ENCODE data around the gene CFAP99. TPM values are rescaled to one million over a fixed set of nuclear protein-coding genes. Genes with fewer than 3 reads are reported as not detected.

CFAP99 gene
- total RNA-seq, 1 donor from 2014 or later, result 0.17 TPM

DNA sequence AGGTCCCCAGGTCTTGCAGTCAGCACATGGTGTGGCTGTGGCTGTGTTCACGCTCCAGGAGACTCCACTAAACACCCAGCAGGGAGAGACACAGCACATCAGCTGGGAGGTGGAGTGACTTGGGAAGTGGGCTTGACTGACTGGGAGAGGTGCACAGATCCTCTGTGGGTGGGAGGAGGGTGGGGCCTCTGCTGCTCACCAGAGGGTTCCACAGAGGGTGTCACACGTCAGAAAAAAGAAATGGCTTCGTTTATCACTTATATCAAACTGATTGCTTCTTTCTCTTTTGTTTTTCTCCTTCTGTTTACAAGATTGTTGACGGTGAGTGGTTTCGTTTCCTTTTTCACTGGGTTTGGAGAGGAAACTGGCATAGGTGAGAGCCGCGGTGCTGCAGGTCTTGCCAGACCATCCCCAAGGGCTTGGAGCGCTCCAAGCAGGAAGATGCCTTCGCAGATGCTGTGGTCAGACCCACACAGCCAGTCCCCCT, 92.9 kb downstream of the CFAP99 start:
- no peak for DNase-seq

Other genes starting within 250 kb of the CFAP99 start
- gene HAUS3, start 176.8 kb upstream of the CFAP99 start, total RNA-seq, result 14.0 and 15.8 TPM in 2 replicates
- 2.7 and 5.8 TPM in 2 replicates for gene POLN, start 176.8 kb upstream of the CFAP99 start, total RNA-seq
- 92.1 and 94.1 TPM in 2 replicates for gene MXD4, start 156.8 kb upstream of the CFAP99 start, total RNA-seq
- gene ZFYVE28, start 310 bp upstream of the CFAP99 start, total RNA-seq, result 7.5 and 8.6 TPM in 2 replicates
- gene RNF4, start 50.2 kb downstream of the CFAP99 start, total RNA-seq, result 79.5 and 85.4 TPM in 2 replicates
- 12.4 and 16.4 TPM in 2 replicates for gene FAM193A, start 117.7 kb downstream of the CFAP99 start, total RNA-seq

Measured in dermis blood vessel endothelial cell (primary cell).